D721Med (cell line): ENCODE measurements around the gene BAIAP3.

Experiments
- DNase-seq: peaks from one replicate; pipeline ENCODE4 v3.0.0; 2011; ENCODE audit warnings: low spot score; ENCODE audit not compliant: insufficient read length
- FAIRE-seq: peaks from 2 replicates; lab custom pipeline; 2011; peaks lifted over from hg19 to GRCh38; lab: Jason Lieb, UNC
- TF ChIP-seq, protein P1 (sequence below): IDR thresholded peaks from 2 replicates; pipeline ENCODE4 v1.5.1; 2012; ENCODE audit warnings: mild to moderate bottlenecking, control low read depth; ENCODE audit not compliant: insufficient read depth; ENCODE audit errors: missing control alignments

The BAIAP3 gene

DNA sequence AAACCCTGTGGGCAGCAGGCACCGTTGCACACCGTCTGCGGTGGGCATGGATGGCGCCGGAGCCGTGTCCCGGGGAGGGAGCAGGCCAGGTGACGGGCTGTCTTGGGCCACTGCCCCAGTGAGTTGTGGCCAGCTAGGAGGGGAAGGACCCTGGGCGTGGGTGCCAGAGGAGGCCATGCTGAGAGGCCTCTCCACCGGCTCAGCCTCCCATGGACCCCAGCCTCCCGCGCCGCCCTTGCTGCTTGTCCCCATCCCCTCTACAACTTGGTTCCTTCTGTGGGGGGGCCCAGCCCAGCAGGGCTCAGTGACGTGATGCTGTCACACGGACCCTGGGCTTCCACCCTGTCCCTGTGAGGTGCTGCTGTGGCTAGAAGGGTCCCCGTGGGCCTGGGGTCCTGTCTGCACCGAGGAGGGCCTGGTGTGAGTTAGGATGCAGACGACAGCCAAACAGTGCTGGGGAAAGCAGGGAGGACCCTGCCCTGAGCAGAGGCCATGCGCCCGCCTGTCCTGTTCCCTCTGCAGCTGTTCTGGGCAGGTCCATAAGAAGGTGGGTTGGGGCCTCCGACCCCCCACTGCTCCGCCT is 12.7 kb upstream of the BAIAP3 start:
- no peak for DNase-seq
- TF ChIP-seq, protein P1, sequence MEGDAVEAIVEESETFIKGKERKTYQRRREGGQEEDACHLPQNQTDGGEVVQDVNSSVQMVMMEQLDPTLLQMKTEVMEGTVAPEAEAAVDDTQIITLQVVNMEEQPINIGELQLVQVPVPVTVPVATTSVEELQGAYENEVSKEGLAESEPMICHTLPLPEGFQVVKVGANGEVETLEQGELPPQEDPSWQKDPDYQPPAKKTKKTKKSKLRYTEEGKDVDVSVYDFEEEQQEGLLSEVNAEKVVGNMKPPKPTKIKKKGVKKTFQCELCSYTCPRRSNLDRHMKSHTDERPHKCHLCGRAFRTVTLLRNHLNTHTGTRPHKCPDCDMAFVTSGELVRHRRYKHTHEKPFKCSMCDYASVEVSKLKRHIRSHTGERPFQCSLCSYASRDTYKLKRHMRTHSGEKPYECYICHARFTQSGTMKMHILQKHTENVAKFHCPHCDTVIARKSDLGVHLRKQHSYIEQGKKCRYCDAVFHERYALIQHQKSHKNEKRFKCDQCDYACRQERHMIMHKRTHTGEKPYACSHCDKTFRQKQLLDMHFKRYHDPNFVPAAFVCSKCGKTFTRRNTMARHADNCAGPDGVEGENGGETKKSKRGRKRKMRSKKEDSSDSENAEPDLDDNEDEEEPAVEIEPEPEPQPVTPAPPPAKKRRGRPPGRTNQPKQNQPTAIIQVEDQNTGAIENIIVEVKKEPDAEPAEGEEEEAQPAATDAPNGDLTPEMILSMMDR, result no peak
- FAIRE-seq, result no peak

DNA sequence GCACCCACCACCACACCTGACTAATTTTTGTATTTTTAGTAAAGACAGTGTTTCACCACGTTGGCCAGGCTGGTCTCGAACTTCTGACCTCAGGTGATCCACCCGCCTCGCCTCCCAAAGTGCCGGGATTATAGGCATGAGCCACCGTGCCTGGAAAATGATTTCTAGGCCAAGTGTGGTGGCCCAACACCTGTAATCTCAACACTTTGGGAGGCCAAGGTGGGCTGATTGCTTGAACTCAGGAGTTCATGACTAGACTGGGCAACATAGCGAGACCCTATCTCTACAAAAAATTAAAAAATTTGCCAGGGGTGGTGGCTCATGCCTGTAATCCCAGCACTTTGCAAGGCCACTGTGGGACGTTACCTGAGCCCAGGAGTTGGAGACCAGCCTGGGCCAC is 11.0 kb upstream of the BAIAP3 start:
- TF ChIP-seq, protein P1, result no peak
- no peak for FAIRE-seq

DNA sequence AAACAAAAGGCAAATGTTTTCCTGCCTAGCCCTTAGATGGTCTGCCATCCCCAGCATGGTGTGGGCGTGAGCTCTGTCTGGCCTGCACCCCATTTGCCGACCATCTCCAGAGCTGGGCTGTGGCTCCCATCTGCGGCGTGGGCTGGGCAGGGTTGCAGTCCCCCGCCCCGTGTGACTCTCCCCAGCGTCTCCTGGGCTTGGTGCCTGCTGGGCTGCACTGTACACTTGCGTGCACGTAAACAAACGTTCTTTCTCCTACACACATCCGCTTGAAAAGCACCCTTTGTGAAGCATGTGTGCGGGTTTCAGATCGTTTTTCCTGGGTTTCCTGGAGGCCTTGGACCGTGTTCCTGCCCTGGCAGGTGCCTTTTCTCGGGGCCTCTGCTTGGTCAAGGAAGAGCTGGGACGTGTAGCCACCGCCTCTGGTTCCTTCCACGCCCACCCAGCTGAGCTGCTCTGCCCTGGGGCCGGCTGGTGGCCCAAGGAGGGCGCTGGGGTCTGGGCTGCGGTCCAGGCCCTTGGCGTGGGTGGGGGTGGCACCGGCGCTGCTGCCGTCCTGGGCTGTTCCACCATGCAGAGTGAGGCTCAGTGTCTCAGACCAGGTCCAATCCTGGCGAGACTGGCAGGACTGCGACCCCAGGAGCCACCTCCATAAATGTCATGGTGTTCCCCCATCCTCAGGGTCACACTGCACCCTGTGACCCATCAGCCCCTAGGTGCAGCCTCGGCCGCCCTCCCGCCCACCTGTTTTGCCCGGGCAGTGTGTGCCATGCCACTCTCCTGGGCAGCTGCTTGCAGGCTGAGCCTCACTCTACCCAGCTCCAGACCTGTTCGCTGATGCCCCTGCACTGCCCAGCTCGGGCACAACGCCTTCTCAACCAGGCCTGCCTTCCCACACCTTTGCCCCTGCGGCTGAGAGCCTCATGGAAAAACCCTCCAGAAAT is 9.9 kb upstream of the BAIAP3 start:
- DNase-seq (no peak), FAIRE-seq (no peak)
- TF ChIP-seq, protein P1, result no peak

More for the DNA sequence above, 11.0 kb upstream of the BAIAP3 start:
- DNase-seq, result no peak

DNA sequence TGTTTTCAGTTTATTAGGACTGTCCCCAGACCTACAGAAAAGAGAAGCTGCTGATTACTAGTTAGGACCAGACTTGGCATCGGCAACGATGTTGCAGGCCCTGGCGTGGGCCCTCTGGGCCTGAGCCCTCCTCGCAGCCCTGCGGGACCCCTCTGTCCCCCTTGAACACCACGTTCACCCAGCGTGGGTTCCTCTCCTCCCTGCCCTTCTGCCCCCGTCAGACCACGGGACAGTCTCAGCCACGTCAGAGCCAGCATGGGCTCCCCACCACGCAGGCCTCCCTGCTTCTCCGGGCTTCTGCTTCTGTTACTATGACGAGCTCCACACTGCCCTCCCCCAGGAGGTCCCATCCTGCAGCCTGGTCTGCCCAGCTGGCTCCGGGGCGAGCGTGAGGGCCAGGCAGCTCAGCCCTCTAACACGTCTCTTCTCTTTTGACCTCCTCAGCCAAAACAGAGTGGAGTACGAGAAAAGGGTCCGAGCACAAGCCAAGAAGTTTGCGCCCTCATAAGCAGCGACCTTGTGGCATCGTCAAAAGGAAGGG is 9.1 kb upstream of the BAIAP3 start:
- no peak for FAIRE-seq
- TF ChIP-seq, protein P1, result no peak
- no peak for DNase-seq

DNA sequence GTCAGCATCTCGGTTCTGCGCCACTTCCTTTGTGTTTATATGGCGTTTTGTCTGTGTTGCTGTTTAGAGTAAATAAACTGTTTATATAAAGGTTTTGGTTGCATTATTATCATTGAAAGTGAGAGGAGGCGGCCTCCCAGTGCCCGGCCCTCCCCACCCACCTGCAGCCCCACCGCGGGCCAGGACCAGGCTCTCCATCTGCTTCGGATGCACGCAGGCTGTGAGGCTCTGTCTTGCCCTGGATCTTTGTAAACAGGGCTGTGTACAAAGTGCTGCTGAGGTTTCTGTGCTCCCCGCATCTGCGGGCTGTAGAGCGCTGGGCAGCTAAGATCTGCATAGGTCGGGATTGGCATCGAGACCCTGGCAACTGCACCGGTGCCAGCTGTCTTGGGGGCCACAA is 8.2 kb upstream of the BAIAP3 start:
- FAIRE-seq (no peak), DNase-seq (no peak)
- TF ChIP-seq, protein P1, result no peak

DNA sequence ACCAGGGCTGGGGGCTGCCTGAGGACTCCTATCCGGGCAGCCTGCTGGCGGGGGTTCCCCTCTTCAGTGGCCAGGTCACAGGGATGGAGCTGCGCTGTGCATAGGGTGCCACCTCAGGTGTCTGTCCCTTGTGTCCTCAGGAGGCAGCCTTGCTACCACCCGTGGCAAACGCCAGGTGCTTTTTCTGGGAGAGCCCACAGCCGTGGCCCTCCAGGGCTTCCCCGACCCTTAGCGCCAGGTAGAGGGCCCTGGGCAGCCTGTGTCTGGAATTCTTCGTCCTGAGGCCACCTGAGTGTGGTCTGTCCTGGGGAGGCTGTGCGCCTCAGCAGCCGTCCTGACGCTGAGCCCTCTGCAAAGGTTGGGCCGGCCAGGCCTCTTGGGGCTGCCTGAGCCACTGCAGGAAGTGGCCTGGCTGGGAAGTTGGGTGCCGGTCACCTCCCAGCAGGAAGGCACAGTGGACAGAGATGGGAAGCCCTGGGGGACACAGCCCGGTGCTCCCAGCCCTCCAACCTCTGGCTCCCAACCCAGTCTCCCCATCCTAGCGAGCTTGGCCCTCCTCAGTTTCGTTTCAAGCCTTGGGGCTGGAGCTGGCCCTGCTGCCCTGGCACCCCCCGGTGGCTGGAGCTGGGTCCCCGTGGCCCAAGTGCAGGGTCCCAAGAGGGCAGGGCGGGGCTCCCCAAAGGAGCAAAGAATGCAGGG is 7.6 kb upstream of the BAIAP3 start:
- TF ChIP-seq, protein P1, result no peak
- DNase-seq (no peak), FAIRE-seq (no peak)
